Gastroesophageal sphincter (tissue), 4 donors: ENCODE results near the gene XPNPEP2. TPM values are rescaled to one million over a fixed set of nuclear protein-coding genes. Genes with fewer than 3 reads are reported as not detected.

ENCODE experiments used
- ATAC-seq: fragments of 150-250 bp; one replicate; pipeline ENCODE4 v1.9.1; 2016; ENCODE audit warnings: mild to moderate bottlenecking, moderate library complexity
- H3K27ac ChIP-seq, 4 donors: fragments of 200-600 bp; sonication (generic) in 3 of 4; 1 replicate in 3 of 4; 2 replicates in 1 of 4; pipeline ENCODE4 v1.5.1; 2016 to 2019
- H3K27me3 ChIP-seq: fragments of 200-600 bp; sonication (generic); one replicate; pipeline ENCODE4 v1.5.1; 2019
- H3K36me3 ChIP-seq, 2 donors: fragments of 200-600 bp; sonication (generic); one replicate each; pipeline ENCODE4 v1.5.1; 2019; ENCODE audit warnings: control low read depth in 1 of 2
- H3K4me1 ChIP-seq, 3 donors: fragments of 200-600 bp; sonication (generic); 1 replicate in 2 of 3; 2 replicates in 1 of 3; pipeline ENCODE4 v1.5.1; 2016 to 2019; ENCODE audit warnings: control low read depth in 2 of 3
- H3K4me3 ChIP-seq, 2 donors: fragments of 200-600 bp; sonication (generic); one replicate each; pipeline ENCODE4 v1.5.1; 2019; ENCODE audit warnings: mild to moderate bottlenecking in 1 of 2, moderate library complexity in 1 of 2
- H3K9me3 ChIP-seq, 3 donors: fragments of 200-600 bp; sonication (generic); one replicate each; pipeline ENCODE4 v1.5.1; 2017 to 2019; ENCODE audit warnings: control low read depth in 2 of 3
- EP300 ChIP-seq: sonication (generic); formaldehyde crosslinking; IDR thresholded peaks from one replicate; pipeline ENCODE4 v1.6.1; 2017; ENCODE audit warnings: antibody characterized with exemption, mild to moderate bottlenecking
- POLR2A ChIP-seq, 2 donors: fragments of 450-650 bp; IDR thresholded peaks; one replicate each; pipeline ENCODE4 v1.6.1; 2017; ENCODE audit warnings: antibody characterized with exemption in 2 of 2, mild to moderate bottlenecking in 2 of 2, moderate library complexity in 1 of 2
- POLR2AphosphoS5 ChIP-seq: sonication (generic); formaldehyde crosslinking; IDR thresholded peaks from one replicate; pipeline ENCODE4 v1.6.1; 2017; ENCODE audit warnings: antibody characterized with exemption
- WGBS, 2 donors: methylation state at CpG; one replicate each; pipeline ENCODE4 v1.1.5; 2018; ENCODE audit warnings: low coverage in 1 of 2; 5-methylcytosine and 5-hydroxymethylcytosine counted together
- total RNA-seq, 4 donors: library from RNA; depleted of rRNA; stranded (reverse); fragments of >200 nt; gene quantifications; one replicate each; pipeline ENCODE4 v1.1.0, GENCODE V29; 2016
- TF ChIP-seq, protein P1 (sequence below), 4 experiments: fragments of 200-600 bp in 2 of 4; fragments of 450-650 bp in 2 of 4; sonication (generic) in 1 of 4; IDR thresholded peaks; one replicate each; pipeline ENCODE4 v1.5.1; 2017 to 2019; ENCODE audit warnings: antibody characterized with exemption in 4 of 4, mild to moderate bottlenecking in 2 of 4, moderate library complexity in 2 of 4

XPNPEP2 gene
- total RNA-seq, 4 donors from 2014 or later: 0.93 to 11.2 (median 6.5) TPM

DNA sequence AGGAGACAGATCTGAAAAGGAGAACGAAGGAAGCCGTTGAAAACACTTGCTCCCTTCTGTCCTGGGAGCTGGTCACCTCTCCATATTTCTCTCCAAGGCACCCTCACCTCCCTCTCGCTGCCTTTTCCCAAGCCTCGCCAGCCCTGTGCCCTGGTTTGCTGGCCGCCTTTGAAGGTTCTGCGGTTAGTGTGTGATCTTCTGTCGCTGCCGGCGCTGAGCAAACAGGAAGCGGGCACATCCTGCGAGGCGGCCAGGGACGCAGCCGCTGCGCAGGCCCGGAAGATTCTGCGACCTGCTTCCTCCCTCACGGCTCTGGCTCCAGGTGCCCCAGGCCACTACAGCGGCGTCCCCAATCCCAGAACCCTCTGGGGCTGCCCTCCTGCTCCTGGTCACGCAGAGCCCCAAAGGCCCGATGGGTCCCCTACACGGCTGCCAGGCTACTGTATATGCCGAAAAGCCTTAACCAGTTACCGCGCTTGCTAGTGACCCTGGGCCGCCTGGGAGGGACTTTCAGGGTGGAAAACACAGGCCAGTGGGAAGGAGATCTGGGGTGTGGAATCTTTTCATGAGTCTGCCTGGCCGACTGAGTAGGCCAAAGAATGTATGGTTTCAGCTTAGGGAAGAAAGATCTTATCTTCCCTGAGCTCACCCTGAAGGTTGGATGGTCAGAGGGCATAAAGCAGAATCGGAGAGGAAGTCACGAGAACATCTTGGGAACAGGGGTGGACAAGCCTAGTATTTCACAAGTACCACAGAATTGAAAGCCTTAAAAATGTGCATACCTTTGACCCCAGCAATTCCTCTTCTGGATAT, 38.6 kb downstream of the XPNPEP2 start:
- H3K27ac ChIP-seq: peak overlapping the region in 3 of 4 donors; percentile 35 to 49 (median 47)
- H3K4me3 ChIP-seq: no peak overlapping the region
- no peaks in the 10 kb centered on the region for H3K9me3 ChIP-seq
- no peaks in the 10 kb centered on the region for H3K27me3 ChIP-seq
- no peaks in the 10 kb centered on the region for H3K36me3 ChIP-seq
- ATAC-seq: no peak
- no peak for TF ChIP-seq POLR2A (IDR thresholded peaks at IDR 0.05)
- TF ChIP-seq POLR2AphosphoS5: no peak
- TF ChIP-seq, protein P1, sequence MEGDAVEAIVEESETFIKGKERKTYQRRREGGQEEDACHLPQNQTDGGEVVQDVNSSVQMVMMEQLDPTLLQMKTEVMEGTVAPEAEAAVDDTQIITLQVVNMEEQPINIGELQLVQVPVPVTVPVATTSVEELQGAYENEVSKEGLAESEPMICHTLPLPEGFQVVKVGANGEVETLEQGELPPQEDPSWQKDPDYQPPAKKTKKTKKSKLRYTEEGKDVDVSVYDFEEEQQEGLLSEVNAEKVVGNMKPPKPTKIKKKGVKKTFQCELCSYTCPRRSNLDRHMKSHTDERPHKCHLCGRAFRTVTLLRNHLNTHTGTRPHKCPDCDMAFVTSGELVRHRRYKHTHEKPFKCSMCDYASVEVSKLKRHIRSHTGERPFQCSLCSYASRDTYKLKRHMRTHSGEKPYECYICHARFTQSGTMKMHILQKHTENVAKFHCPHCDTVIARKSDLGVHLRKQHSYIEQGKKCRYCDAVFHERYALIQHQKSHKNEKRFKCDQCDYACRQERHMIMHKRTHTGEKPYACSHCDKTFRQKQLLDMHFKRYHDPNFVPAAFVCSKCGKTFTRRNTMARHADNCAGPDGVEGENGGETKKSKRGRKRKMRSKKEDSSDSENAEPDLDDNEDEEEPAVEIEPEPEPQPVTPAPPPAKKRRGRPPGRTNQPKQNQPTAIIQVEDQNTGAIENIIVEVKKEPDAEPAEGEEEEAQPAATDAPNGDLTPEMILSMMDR (IDR thresholded peaks at IDR 0.05): no peak
- TF ChIP-seq EP300: no peak
- no peaks in the 10 kb centered on the region for H3K4me1 ChIP-seq
- 75 to 89% methylated on average over 2 to 6 of the region's 30 CpGs for WGBS, 2 donors

DNA sequence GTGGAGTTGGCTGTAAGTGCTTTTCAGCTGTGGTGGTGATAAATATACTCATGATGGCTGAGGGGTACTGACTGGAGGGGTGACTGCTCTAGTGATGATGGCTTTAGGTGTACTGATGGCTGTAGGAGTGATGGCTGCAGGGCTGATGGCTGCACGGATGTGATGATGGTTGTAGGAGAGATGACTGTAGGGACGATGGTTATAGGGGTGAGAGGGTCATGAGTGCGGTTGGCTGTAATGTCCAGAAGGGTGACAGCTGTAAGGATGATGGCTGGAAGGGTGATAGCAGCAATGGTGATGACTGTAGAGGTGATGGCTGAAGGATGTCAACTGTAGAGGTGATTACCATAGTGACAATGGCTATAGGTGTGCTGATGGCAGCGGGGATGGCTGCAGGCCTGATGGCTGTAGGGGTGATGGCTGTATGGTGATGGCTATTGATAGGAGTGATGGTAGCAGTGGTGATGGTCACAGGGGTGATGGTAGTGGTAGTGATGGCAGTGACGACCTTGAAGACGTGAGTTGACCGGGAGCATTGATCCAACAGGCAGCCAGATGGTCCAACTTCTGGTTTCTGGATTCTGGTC, 40.4 kb downstream of the XPNPEP2 start:
- Histone ChIP-seq H3K27me3 (no peaks in the 10 kb centered on the region), H3K9me3 (no peaks in the 10 kb centered on the region), H3K27ac (no peak overlapping the region), H3K36me3 (no peaks in the 10 kb centered on the region), H3K4me1 (no peaks in the 10 kb centered on the region), H3K4me3 (no peak overlapping the region)
- WGBS, 2 donors: 90 to 93% methylated on average over 3 to 7 of the region's 7 CpGs
- no peak for ATAC-seq
- TF ChIP-seq POLR2AphosphoS5 (no peak), EP300 (no peak), POLR2A (IDR thresholded peaks at IDR 0.05) (no peak)
- TF ChIP-seq, protein P1 (IDR thresholded peaks at IDR 0.05): no peak

DNA sequence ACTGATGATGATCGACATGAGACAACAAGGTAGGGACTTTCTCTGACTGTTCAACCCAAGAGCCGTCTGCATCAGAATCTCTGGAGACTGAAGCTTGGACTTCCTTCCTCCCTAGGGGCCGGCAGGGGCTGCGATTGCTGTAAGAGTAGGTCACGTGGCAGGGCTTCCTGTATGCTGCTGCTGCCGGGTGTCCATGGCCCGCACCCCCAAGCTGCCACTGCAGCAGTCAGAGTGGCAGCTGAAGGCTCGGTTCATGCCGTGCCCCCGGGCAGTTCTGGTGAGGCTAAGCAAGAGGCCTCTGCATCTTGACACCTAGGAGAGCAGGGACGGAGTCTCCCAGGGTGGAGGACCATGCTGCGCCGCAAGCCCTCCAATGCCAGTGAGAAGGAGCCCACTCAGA, 41.0 kb downstream of the XPNPEP2 start, which contains the start of gene SASH3:
Gene SASH3, plus strand, starts transcription at position 203 of the 400 bp plus-strand sequence. Its CDS starts 149 bp downstream, at position 352.
- H3K27me3 ChIP-seq: no peaks in the 10 kb centered on the region

DNA sequence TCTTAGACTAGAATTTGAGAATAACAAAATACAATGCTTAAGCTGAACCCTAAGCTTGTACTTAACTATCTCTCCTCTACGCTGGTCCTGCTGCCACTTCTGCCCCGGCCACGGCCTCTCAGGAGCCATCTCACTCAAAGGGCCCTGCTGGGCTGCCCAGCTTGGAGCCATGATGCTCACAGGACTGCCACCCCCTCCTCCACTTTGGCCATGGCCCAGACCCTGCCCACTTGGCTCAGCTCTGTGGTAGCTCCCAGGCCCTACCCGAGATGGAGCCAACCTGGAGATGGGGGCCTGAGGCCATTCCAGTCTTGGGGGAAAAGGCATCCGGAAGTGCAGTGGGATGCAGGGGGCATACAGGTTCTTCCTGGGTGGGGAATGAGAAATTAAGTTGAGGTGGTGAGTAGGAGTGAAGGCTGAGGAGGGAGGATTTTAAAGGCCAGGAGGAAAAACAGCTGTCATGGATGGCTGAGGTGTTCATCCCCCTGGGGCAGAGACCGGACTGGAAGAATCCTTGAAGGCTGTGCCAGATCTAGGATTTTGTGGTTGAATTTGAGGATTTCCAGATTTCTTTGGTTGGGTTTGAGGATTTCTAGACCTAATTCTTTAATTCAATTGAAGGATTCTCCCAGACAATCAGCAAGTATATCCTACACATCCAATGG, 41.8 kb downstream of the XPNPEP2 start:
- H3K36me3 ChIP-seq: no peaks in the 10 kb centered on the region
- H3K9me3 ChIP-seq: no peaks in the 10 kb centered on the region
- H3K4me3 ChIP-seq: peak overlapping the region in 1 of 2 donors; percentile 27
- 63 to 88% methylated on average over 1 of the region's 6 CpGs for WGBS, 2 donors
- TF ChIP-seq POLR2AphosphoS5: no peak
- no peak for TF ChIP-seq EP300
- TF ChIP-seq, protein P1 (IDR thresholded peaks at IDR 0.05): no peak
- no peak for TF ChIP-seq POLR2A (IDR thresholded peaks at IDR 0.05)
- H3K4me1 ChIP-seq: no peaks in the 10 kb centered on the region
- ATAC-seq: no peak
- H3K27me3 ChIP-seq: no peaks in the 10 kb centered on the region
- no peak overlapping the region for H3K27ac ChIP-seq

More for the DNA sequence above, 41.0 kb downstream of the XPNPEP2 start, which contains the start of gene SASH3:
- H3K9me3 ChIP-seq: no peaks in the 10 kb centered on the region
- H3K4me1 ChIP-seq: no peaks in the 10 kb centered on the region
- H3K4me3 ChIP-seq: peak within 1 kb of the TSS in 1 of 2 donors; percentile 27
- H3K36me3 ChIP-seq: no peaks in the 10 kb centered on the region
- ATAC-seq: peak; percentile 28
- TF ChIP-seq, protein P1 (IDR thresholded peaks at IDR 0.05): no peak
- TF ChIP-seq EP300 (no peak), POLR2AphosphoS5 (no peak), POLR2A (IDR thresholded peaks at IDR 0.05) (peak in 1 of 2 donors; percentile 13)
- 80 to 100% methylated on average over 1 of the region's 13 CpGs for WGBS, 2 donors
- H3K27ac ChIP-seq: no peak within 1 kb of the TSS
